HG03196 (cell line): ENCODE data around the gene PHKG1.
"Not testable (repeated sequence)": the region's sequence is repeated elsewhere in the genome, so short reads cannot be mapped to it uniquely, and the experiment has no call there.

Source experiments
- ATAC-seq: cut with Tn5 transposase; IDR thresholded peaks from one replicate; pipeline ENCODE4 v1.9.1; 2021; ENCODE audit not compliant: unreplicated experiment

PHKG1 gene

GRCh38 chr7:56092789-56093531 is at the start of gene PHKG1:
TSS of gene PHKG1 (minus strand) at chr7:56092952. CDS start at chr7:56088941, 4,011 bp downstream.
- no peak for ATAC-seq

- not testable (repeated sequence) for ATAC-seq
Observed at GRCh38 chr7:56131062-56131461, 38.3 kb upstream of the PHKG1 start.

- no peak for ATAC-seq
Observed at GRCh38 chr7:56127241-56127975, 34.7 kb upstream of the PHKG1 start.

GRCh38 chr7:56125831-56126230 is 33.1 kb upstream of the PHKG1 start:
- no peak for ATAC-seq

- no peak for ATAC-seq
Observed at GRCh38 chr7:56124981-56125380, 32.2 kb upstream of the PHKG1 start.

- ATAC-seq, result no peak
Observed at GRCh38 chr7:56121440-56121839, 28.7 kb upstream of the PHKG1 start.

GRCh38 chr7:56115852-56116538 is 23.2 kb upstream of the PHKG1 start, which contains the start of gene NUPR2:
TSS of gene NUPR2 (minus strand) at chr7:56116417. CDS start at chr7:56116314, 103 bp downstream.
- ATAC-seq, result no peak

- not testable (repeated sequence) for ATAC-seq
Observed at GRCh38 chr7:56112244-56112643, 19.5 kb upstream of the PHKG1 start.

- ATAC-seq, result no peak
Observed at GRCh38 chr7:56110611-56111010, 17.9 kb upstream of the PHKG1 start.

- ATAC-seq, result no peak
Observed at GRCh38 chr7:56107954-56108258, 15.2 kb upstream of the PHKG1 start.

GRCh38 chr7:56106108-56107073 is 13.6 kb upstream of the PHKG1 start, which contains the start of gene CHCHD2:
TSS of gene CHCHD2 (minus strand) at chr7:56106476. CDS start at chr7:56106413, 63 bp downstream.
- ATAC-seq, result peak; percentile 100

- no peak for ATAC-seq
Observed at GRCh38 chr7:56105508-56105907, 12.8 kb upstream of the PHKG1 start.

GRCh38 chr7:56104138-56104537 is 11.4 kb upstream of the PHKG1 start:
- ATAC-seq, result not testable (repeated sequence)

- no peak for ATAC-seq
Observed at GRCh38 chr7:56099653-56100052, 6.9 kb upstream of the PHKG1 start.

- not testable (repeated sequence) for ATAC-seq
Observed at GRCh38 chr7:56098187-56099008, 5.6 kb upstream of the PHKG1 start.

GRCh38 chr7:56097700-56098099 is 4.9 kb upstream of the PHKG1 start:
- ATAC-seq, result no peak

- not testable (repeated sequence) for ATAC-seq
Observed at GRCh38 chr7:56092388-56092787, 364 bp downstream of the PHKG1 start.

GRCh38 chr7:56091591-56091990 is 1.2 kb downstream of the PHKG1 start:
- ATAC-seq, result no peak

GRCh38 chr7:56087445-56087844 is 5.3 kb downstream of the PHKG1 start:
- no peak for ATAC-seq

GRCh38 chr7:56086761-56087160 is 6.0 kb downstream of the PHKG1 start:
- ATAC-seq, result no peak
